ENCODE results near the gene RALGPS1. TPM values are rescaled to one million over a fixed set of nuclear protein-coding genes. Genes with fewer than 3 reads are reported as not detected.

The RALGPS1 gene
- total RNA-seq, 1 experiment from 2014 or later = 18.6 TPM

DNA sequence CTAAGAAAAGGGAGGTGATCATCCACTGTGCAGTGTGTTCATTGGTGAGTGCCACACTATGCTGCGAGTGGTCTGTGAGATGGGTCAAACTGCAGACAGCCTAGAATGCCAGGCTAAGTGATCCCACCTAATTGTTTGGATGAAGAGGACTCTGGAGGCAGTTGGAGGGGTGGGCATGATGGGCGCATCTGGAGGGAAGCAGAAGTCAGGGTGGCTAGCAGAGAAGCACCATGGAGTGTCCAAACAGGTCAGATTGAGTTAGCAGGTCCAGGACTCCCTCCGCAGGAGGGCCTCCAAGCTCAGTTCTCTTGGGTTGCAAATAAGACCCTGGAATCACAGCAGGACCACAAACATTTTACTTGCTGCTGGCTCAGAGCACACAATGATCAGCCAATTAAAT lies 227.7 kb downstream of the RALGPS1 start:
- H3K4me2 ChIP-seq (ENCODE audit: insufficient read depth, insufficient read length, low read length) = no peak overlapping the region
- TF ChIP-seq, protein P1, sequence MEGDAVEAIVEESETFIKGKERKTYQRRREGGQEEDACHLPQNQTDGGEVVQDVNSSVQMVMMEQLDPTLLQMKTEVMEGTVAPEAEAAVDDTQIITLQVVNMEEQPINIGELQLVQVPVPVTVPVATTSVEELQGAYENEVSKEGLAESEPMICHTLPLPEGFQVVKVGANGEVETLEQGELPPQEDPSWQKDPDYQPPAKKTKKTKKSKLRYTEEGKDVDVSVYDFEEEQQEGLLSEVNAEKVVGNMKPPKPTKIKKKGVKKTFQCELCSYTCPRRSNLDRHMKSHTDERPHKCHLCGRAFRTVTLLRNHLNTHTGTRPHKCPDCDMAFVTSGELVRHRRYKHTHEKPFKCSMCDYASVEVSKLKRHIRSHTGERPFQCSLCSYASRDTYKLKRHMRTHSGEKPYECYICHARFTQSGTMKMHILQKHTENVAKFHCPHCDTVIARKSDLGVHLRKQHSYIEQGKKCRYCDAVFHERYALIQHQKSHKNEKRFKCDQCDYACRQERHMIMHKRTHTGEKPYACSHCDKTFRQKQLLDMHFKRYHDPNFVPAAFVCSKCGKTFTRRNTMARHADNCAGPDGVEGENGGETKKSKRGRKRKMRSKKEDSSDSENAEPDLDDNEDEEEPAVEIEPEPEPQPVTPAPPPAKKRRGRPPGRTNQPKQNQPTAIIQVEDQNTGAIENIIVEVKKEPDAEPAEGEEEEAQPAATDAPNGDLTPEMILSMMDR (conservative IDR thresholded peaks at IDR 0.05) = no peak
- Mint-ChIP-seq H3K36me3 (ENCODE audit: insufficient read depth in 1 of 3, low read depth in 3 of 3) (no peaks in the 10 kb centered on the region; a peak in 1 of 7 replicates), H3K4me3 (no peak overlapping the region; a peak in 1 of 5 replicates), H3K27ac (peak overlapping the region in 2 of 3 experiments; percentile 11 to 13; a peak in 2 of 7 replicates), H3K27me3 (ENCODE audit: low read depth) (no peaks in the 10 kb centered on the region; the same call in 1 of the 2 replicates), H3K4me1 (peaks cover 15 to 21% of the 10 kb centered on the region in 2 experiments), H3K9me3 (no peaks in the 10 kb centered on the region)
- no peak overlapping the region for H3K27ac ChIP-seq (ENCODE audit: insufficient read length, low read depth, low read length)
- no peak overlapping the region for H3K23ac ChIP-seq (ENCODE audit: insufficient read length, low read depth, low read length)
- H4K91ac ChIP-seq (ENCODE audit: insufficient read length, low read depth, low read length) = no peak overlapping the region
- H3K56ac ChIP-seq (ENCODE audit: insufficient read length, low read depth, low read length) = no peak overlapping the region
- no peaks in the 10 kb centered on the region for H3K79me2 ChIP-seq (ENCODE audit: insufficient read depth, low read length)
- peak; percentile 22 for DNase-seq
- H3K79me1 ChIP-seq (ENCODE audit: insufficient read depth, low read depth, low read length, poor library complexity, severe bottlenecking) = no peaks in the 10 kb centered on the region
- H4K8ac ChIP-seq (replicated peaks; ENCODE audit: insufficient read length, low read depth, low read length) = no peak overlapping the region
- H3K18ac ChIP-seq (ENCODE audit: insufficient read length, low read depth, low read length) = no peak overlapping the region
- H3K9me3 ChIP-seq (ENCODE audit: control insufficient read depth, low read depth, low read length) = no peaks in the 10 kb centered on the region
- no peak overlapping the region for H3K14ac ChIP-seq (ENCODE audit: insufficient read depth, low read length)
- no CpG with 5 or more reads among the region's 3 CpGs for whole genome bisulfite sequencing (ENCODE audit: extremely low coverage, insufficient read length, low lambda C conversion rate)
- H3K23me2 ChIP-seq (ENCODE audit: insufficient read length, low read depth, low read length, poor library complexity, severe bottlenecking) = no peaks in the 10 kb centered on the region
- H2AFZ ChIP-seq (ENCODE audit: low read length) = no peak overlapping the region
- no peaks in the 10 kb centered on the region for H4K20me1 ChIP-seq (ENCODE audit: control insufficient read depth, insufficient read depth, insufficient read length)
- H2BK15ac ChIP-seq (ENCODE audit: low read depth, low read length) = no peak overlapping the region
- H3K4me1 ChIP-seq (ENCODE audit: insufficient read depth, low read length) = peaks cover 2% of the 10 kb centered on the region; the same call in 1 of the 2 replicates
- H3T11ph ChIP-seq (ENCODE audit: low read length) = no peak overlapping the region
- no peak overlapping the region for H2BK5ac ChIP-seq (ENCODE audit: insufficient read length, low read length)
- no peak overlapping the region for H2AK5ac ChIP-seq (ENCODE audit: insufficient read length, low read length)
- H2BK20ac ChIP-seq (ENCODE audit: low read depth, low read length, poor library complexity, severe bottlenecking) = no peak overlapping the region
- no peak overlapping the region for H4K5ac ChIP-seq (ENCODE audit: insufficient read length, low read depth, low read length)
- no peak overlapping the region for H3K9ac ChIP-seq (ENCODE audit: extremely low read depth, insufficient read length, low read length)
- H2BK12ac ChIP-seq (ENCODE audit: insufficient read length, low read depth, low read length) = no peak overlapping the region
- H2BK120ac ChIP-seq (ENCODE audit: low read depth, low read length, poor library complexity, severe bottlenecking) = no peak overlapping the region
- H3K4ac ChIP-seq (ENCODE audit: low read depth, low read length) = no peak overlapping the region
- H3K27me3 ChIP-seq (ENCODE audit: insufficient read depth, low read length) = no peaks in the 10 kb centered on the region

Measured in H9 (cell line).